ENCODE measurements around the gene AHRR.

The AHRR gene

GRCh38 chr5:417301-418161 lies 96.0 kb downstream of the AHRR start:
- no peak for DNase-seq

GRCh38 chr5:418162-419121 lies 96.9 kb downstream of the AHRR start:
- no peak for DNase-seq

- no peak for DNase-seq
Observed at GRCh38 chr5:419970-420369, 98.5 kb downstream of the AHRR start.

- no peak for DNase-seq
Observed at GRCh38 chr5:420632-421286, 99.2 kb downstream of the AHRR start.

- no peak for DNase-seq
Observed at GRCh38 chr5:421287-421880, 99.9 kb downstream of the AHRR start.

- no peak for DNase-seq
Observed at GRCh38 chr5:421901-422300, 100.4 kb downstream of the AHRR start.

- no peak for DNase-seq
Observed at GRCh38 chr5:422323-423232, 101.1 kb downstream of the AHRR start.

- DNase-seq, result no peak
Observed at GRCh38 chr5:423233-423565, 101.7 kb downstream of the AHRR start.

- DNase-seq, result no peak
Observed at GRCh38 chr5:423626-424261, 102.2 kb downstream of the AHRR start.

- DNase-seq, result no peak
Observed at GRCh38 chr5:424301-425110, 103.0 kb downstream of the AHRR start.

- peak; percentile 33 for DNase-seq
Observed at GRCh38 chr5:425714-426113, 104.2 kb downstream of the AHRR start.

GRCh38 chr5:426392-426976 lies 105.0 kb downstream of the AHRR start:
- DNase-seq, result no peak

GRCh38 chr5:427415-428087 lies 106.0 kb downstream of the AHRR start:
- DNase-seq, result no peak

- no peak for DNase-seq
Observed at GRCh38 chr5:428219-428618, 106.7 kb downstream of the AHRR start.

GRCh38 chr5:428754-429452 lies 107.4 kb downstream of the AHRR start:
- DNase-seq, result no peak

GRCh38 chr5:429453-430188 lies 108.1 kb downstream of the AHRR start:
- no peak for DNase-seq

- DNase-seq, result no peak
Observed at GRCh38 chr5:430214-430925, 108.9 kb downstream of the AHRR start.

Measured in stimulated activated CD4-positive, alpha-beta T cell treated with anti-CD3 and anti-CD28 coated beads, Interleukin-4, amount 100 ng/mL, for 24 hours (primary cell).